DMS114 treated with DMSO at 0.1 percent for 48 hours (cell line): ENCODE measurements around the gene RPL21.

Experiments used
- DNase-seq: peaks from one replicate; lab custom pipeline; 2025; ENCODE audit not compliant: unreplicated experiment; lab: John Stamatoyannopoulos, UW

RPL21 gene

DNA sequence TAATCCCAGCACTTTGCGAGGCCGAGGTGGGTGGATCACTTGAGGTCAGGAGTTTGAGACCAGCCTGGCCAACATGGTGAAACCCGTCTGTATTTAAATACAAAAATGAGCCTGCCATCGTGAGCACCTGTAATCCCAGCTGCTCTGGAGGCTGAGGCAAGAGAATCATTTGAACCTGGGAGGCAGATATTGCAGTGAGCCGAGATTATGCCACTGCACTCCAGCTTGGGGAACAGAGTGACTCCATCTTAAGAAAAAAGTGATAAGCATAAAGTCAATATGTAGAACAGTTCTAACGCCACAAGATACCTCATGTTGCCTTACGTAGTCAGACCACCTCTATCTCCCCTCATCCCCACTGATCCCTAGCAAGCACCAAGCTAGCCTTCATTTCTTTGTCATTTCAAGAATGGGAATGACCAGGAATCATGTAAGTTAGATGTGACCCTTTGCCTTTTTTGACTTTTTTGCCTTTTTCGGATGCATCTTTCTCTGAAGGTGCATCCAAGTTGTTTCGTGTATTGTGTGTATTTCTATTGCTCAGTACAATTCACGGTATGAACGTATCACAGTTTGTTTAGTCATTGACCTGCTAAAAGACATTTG, 6.4 kb downstream of the RPL21 start:
- DNase-seq, result no peak

DNA sequence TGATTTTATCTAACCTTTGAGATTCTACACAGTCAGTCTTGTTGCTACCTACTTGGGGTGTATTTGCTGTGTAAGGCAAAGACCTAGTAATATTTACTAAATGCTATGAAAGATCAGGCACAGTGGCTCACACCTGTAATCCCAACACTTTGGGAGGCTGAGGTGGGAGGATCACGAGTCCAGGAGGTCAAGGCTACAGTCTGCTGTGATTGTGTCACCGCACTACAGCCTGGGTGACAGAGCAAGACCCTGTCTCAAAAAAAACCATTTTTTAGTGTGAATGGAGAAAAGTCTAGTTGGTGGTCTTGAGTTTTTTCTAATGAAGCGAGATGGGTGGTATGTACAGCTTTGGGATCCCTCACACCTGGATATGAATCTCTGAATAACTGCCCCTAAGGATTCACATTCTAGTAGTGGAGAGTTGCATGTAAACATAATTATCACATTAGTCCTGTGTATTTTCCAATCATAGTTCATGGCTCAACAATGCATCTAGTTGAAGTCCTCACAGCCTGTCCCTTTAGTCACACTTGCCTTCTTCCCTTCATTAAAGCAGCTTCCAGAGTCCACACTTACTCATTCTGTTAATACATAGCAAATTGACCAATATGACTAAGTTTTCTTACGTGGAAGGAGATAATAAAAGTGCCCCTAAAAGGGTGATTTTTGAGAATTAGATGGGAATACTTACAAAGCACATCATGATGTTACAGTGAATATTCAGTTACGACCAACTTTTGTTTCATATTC, 7.5 kb downstream of the RPL21 start:
- DNase-seq, result no peak

DNA sequence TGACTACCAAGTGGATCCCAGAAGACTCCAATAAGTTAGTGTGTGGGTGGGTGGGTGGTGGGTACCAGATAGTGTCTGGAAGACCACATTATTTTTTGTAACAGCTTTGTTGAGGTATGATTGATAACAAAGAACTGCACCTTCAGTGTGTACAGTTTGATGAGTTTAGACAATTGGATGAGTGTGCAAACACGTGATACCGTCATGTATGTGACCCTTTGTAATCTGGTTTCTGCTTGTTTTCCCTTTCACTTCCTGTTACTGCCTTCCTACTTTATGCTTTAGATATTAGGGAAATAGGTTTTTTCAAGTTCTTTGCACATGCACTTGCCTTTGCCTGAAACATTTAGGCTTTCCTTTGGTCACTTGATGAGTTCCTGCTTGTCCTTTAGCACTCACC, 8.5 kb downstream of the RPL21 start:
- no peak for DNase-seq

DNA sequence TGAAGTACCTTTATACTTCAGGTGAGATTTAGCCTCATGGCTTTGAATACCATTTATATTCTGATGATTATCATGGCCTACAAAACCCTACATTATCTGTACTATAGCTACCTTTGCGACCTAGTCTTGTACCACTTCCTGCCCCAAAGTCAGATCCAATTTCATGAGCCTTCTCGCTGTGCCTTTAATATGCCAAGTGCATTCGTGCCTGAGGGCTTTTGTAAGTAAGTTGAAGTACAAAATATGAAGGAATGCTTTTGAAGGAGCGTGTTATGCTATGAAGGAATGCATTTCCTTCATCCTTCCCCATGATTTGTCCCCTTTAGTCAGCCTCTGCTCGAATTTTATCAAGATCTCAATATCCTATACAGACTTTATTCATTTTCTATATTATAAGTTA, 10.0 kb downstream of the RPL21 start:
- DNase-seq, result no peak

DNA sequence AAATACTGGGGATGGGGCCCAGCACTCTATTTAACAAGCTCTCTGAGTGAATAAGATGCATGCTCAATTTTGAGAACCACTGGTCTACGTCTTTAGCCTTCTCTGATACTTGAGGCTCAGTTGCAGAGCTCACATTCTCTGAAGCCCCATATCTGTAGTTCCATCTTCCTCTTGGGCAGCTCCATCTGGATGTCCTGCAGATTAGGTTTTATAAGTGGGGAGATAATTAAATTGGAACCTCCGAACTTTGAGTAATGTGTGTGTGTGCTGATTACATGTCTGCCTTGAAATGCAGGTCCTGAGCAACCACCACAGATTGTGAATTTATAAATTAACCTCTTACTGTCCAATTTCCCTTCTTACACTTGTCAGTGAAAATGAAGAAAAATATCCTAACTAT, 12.1 kb downstream of the RPL21 start:
- DNase-seq, result no peak

DNA sequence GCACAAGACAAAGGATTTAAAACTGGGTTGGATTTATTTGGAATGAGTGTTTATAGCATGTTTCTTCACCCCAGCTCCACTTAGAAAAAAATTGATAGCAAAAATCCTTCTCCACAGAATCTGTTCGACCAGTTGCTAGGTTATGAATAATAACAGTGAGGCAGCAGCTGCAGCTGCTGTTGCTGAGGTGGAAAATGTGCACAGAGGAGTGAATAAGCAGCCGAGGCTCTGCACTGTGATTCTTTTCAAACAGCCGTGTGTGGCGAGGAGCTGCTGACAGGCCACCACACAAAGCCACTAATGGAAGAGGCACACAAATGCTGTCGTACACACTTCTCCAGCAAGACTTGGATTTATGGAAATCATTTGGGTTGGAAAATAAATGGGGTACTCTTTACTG, 12.8 kb downstream of the RPL21 start:
- no peak for DNase-seq

DNA sequence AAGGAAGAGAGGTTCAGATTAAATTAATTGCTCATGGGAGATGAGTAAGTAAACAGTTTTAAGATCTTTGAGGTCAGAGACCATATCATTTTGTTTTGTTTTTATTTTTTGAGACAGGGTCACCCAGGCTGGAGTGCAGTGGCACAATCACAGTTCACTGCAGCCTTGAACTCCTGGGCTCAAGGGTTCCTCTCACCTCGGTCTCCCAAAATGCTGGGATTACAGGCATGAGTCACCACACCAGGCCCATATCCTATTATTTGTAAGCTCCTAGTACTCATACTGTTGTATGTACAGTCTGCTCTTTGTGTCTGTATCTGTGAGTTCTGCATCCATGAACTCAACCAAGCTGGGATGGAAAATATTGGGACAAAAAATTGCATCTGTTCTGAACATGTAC, 13.3 kb downstream of the RPL21 start:
- DNase-seq, result no peak

DNA sequence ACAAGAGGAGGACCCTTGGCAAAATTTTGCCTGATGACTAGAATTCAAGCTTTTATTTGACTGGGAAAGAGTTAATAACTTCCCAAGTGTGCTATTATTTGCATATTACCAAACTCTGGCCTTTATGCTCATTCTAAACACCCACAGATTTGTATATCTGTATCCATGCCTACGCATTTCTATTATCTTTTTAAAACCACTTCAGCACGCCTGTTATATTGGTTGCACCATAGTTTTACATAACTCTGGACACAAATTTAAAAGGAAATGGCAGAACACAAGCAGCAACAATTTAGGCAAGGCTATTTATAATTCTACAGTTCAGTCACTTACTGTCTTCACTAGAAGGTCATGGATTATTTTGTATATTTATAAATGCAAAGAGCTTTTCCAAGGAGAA, 15.6 kb downstream of the RPL21 start:
- DNase-seq, result no peak

DNA sequence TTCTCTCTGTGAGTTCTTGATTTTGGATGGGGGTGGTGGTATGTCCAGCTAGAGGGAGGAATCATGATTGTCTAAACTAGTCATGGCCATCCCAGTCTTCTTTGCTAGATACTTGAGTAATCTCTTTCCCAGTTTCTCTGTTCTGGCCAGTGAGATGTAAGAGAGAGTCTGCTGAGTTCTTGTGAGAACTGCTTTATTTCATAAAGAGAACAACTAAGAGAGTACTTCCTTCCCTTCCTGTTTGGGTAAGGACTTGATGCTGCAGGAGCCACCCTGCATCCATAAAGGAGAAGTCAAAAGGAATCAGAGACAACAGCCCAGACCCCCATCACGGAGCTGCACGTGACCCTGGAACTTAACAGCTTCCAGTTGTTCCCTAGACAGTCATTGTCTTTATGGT, 16.2 kb downstream of the RPL21 start:
- no peak for DNase-seq

DNA sequence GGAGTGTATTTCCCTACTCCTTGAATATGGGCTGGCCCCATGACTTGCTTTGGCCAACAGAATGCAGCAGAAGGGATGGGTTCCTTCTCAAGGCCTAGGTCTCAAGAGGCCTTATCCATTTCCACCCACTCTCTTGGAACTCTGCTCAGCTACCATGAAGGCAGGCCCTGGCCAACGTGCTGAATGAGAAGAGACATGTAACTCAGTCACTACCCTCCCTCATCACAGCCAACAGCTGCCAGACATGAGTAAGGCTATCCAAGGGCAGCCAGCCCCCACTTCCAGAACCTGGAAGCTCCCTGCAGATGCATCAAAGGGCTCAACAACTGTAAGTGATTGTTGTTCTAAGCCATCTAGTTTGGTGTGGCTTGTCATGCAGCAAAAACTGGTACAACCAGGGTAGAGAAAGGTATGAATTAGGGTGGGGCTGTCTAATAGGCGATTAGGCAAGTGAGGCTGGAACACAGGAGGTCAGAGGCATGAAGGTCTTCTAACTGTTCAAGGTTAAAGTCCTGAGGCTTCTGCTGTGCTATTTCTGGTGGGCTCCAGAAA, 17.8 kb downstream of the RPL21 start:
- DNase-seq, result no peak

DNA sequence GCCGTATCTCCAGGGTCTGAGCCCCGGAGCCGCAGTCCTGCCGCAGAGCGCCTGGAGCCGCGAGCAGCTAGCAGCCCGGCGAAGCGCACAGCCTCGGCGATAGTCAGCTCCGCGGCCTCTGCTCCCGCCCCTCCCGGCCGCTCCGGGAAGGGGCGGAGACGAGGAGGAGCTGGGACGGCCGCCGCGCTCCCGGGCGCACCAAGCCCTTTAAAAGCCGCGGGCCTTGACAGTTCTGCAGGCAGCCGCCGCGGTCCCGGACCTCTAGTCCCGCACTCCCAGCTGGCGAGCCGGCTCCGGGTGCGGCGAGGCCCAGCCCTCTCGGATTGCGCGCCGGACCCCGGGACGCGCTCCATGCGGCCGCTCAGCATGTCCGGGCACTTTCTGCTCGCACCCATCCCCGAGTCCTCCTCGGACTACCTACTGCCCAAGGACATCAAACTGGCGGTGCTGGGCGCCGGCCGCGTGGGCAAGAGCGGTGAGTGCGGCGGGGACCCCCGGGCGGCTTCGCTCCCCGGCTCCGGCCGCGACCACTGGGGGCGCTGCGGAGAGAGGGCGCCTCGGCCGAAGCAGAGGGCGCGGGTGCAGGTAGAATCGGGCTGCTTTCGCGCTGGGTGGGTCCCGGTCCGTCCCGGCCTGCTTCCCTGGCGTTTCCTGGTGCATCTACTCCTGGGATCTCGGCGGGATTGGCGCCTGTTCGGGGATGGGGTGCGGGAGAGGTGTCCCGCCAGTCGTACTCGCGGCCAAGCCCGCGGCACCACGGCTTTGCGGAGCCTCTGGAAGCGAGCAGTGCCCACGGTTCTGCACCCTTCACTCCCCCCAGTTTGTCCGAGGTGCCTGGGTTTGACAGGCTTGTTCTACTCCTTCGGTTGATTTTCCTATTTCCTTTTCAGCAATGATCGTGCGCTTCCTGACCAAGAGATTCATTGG, 19.5 kb downstream of the RPL21 start, which contains the start of gene RASL11A:
Gene RASL11A (plus strand): TSS at position 237 of the 927 bp plus-strand sequence. CDS start 115 bp downstream, at position 352.
- no peak for DNase-seq

DNA sequence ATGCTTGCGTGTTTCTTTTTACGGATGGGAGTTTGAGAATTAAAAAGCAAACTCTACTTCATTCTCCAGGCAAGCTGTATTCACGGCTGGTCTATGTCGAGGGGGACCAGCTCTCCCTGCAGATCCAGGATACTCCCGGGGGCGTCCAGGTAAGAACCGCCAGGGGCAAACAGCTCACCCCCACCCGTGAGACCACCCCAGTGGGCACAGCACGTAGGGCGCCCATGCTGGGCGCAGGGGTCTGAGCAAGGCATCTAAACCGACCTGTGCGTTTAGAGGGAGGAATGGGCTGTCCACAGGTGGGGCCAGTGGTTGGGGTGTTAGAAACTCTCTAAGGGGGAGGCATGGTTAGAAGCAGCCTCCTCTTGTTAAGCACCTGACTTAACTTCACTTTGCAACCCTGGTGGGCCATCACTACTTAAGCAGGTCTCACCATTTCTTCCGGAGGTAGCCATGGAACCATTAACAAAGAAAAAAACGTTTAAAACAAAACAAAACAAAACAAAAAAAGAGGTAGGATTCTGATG, 20.3 kb downstream of the RPL21 start:
- no peak for DNase-seq

DNA sequence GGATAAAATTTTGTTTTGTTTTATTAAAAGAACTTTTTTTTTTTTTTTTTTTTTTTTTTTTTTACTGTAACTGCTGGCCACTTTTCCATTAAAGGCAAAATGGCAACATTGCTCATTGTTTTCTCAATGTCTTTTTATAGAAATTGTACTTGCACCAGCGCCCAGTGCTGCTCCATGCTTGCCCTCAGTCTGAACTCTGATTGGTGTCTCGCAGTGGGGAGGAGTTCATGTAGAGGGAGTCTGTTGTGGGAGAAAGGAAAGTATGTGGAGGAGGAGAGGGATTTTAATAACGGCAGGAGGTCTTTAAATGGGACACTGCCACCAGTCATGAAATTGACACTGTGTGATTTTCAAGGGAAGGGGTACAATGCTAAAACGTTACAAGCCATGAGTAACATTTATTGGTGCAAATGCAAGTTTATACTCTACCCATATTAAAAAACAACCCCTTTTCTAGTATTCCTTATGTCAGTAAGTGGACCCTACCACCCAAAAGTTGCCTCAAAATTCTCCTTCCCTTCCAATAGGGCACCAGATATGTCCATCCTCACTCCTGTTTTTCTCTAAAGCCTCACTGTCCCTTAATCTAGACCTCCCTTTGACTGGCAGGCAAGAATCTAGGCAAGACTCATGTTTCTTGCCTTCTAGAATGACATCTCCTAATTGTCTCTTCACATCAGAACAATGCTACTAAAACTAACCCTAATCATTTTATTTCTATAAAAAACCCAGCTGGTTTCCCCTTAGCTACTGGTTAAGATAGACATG, 22.5 kb downstream of the RPL21 start:
- no peak for DNase-seq

DNA sequence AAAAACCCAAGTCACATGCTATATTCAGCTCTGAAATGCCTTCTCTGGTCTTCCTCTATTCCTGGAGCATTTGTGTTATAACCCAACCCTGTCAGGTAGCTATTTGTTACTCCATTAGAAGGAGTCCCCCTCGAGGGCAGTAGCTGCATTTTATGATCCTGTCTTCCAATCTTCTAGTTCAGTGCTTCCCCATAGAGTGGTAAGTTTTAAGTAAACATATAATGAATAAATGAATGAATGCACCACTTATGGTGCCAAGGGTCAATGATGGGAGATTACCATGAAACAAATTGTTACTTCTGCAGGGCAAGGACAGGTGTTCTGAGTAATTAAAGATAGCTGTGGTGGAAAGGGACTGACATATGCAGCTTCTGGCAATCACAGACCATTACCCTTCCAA, 23.3 kb downstream of the RPL21 start:
- DNase-seq, result no peak

DNA sequence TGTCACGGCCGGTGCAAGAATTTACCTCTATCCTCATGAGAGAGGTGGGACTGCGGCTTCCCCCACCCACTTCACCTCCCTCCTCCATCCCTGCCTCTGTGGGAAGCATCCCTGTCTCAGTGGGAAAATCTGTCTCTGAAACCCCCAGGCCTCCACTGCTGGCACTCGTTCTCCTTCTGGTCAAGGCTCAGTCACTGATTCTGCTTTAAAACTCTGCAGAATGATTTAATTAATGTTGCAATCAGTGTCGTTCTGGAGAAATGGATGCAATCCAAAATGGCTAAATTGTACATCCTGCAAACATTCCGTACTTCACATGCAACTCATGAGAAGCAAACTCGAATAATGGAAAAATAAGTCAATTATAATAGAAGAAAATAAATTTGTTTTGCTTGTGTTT, 24.8 kb downstream of the RPL21 start:
- no peak for DNase-seq

DNA sequence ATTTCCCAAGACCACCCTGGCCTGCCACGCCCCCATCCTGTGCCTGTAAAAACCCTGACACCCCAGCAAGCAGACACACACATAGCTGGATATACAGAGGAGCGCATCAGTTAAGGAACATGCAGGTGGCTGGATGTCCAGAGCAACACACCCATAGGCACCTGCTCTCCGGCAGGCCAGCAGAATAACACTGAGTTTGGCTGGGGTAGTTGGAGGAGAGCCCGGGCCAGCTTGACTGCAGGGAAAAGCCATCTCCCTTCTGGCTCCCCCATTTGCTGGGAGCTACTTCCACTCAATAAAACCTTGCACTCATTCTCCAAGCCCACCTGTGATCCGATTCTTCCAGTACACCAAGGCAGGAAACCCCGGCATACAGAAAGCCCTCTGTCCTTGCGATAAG, 28.1 kb downstream of the RPL21 start:
- no peak for DNase-seq

DNA sequence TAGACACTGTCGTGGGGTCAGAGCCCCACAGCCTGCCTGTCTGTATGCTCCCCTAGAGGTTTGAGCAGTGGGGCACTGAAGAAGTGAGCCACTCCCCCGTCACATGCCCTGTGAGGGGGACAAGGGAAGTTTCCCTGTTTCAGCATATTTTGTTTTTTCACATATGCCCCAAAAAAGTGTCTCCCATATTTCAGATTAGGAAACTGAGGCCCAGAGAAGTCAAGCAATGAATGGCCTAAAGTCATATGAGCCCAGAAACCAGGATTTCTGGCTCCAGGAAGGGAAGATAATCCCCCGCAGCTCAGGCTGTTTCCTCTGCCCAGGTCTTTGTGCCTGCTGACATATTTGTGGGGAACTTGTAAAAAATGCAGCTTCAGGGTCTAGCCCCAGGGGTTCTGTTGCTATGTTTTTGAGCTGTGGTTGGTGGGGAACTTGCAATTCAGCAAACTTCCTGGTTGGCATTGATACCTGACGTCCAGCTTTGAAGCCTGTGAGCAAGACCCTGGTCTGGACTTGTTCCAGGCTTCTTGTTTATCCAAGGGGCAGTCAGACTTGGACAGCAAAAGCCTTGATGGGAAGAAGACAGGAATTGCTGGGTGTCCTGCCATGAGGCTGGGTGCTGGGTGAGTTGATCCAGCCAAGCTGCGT, 28.8 kb downstream of the RPL21 start:
- DNase-seq, result no peak

DNA sequence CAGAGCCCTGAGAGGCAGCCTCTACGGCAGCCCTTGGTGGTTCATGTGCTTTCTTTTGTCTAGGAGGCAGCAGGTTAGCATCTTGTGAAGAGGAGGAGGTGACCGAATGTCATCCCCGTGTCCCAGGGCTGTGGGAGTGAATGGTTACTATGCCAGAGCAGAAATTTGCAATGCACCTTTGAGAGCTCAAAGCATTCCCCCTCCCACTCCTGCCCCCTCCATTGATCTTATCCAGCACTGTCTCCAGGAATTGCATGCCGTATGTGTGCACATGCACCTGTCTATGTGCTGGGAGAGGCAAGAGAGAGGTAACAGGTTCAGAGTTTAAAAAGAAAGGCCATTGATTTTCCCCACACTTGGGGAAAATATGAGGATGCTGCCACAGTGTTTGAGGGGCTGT, 29.5 kb downstream of the RPL21 start:
- DNase-seq, result no peak

DNA sequence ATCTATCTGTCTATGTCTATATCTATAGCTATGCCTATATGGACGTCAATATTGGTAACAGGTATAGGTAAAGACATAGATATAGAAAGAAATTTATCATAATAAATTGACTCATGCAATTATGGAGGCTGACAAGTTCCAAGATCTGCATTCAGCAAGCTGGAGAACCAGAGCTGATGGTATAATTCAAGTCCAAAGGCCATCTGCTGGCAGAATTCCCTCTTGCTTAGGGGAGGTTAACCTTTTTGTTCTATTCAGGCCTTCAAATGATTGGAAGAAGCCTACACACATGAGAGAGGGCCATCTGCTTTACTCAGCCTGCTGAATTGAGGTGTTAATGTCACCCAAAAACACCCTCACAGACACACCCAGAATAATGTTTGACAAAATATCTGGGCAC, 30.1 kb downstream of the RPL21 start:
- DNase-seq, result no peak

DNA sequence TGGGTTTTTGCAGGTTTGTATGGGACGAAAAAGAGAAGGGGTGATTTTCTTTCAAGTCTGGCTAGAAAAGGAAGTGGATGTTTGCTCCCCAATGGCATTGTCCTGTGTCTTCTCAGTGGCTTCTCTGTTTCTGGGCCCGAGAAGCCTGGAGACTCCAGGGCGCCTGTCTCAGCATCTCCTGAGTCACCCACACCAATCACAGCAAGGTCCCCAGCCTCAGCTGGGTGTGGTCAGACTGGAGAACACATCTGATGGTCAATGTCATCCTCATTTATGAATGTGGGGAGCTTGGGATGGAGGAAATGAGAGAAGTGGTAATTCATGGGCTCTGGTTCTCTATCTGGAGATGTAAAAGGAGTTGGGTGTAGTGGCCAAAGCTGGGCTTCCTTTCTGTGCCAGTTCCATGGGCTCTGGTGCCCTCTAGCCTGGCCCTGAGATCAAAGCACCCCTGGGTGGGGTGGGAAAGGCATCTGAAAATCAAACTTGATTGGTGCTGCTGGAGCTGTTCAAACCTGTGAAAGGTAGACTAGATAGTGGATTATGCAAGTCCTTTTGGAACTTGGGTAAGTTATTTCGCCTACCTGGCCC, 32.6 kb downstream of the RPL21 start:
- DNase-seq, result no peak
